Left lung (tissue), 10 donors: ENCODE measurements around the gene TMBIM6. TPM values are rescaled to one million over a fixed set of nuclear protein-coding genes. Genes with fewer than 3 reads are reported as not detected.

ENCODE experiments used
- ATAC-seq: fragments of 200-7000 bp; cut with Tn5 transposase; one replicate; pipeline ENCODE4 v1.9.1; 2020; ENCODE audit warnings: moderate library complexity
- DNase-seq, 4 donors: peaks; one replicate each; pipeline ENCODE4 v3.0.0-alpha.2; 2013 to 2020
- H3K27ac ChIP-seq, 2 donors: fragments of 200-600 bp; sonication (generic) in 1 of 2; one replicate each; pipeline versions ENCODE4 v1.5.0 to v1.8.0; 2020 to 2021
- H3K27me3 ChIP-seq, 2 donors: fragments of 200-600 bp; sonication (generic) in 1 of 2; one replicate each; pipeline versions ENCODE4 v1.5.0 to v1.8.0; 2020 to 2021
- H3K36me3 ChIP-seq, 2 donors: fragments of 200-600 bp; sonication (generic) in 1 of 2; one replicate each; pipeline versions ENCODE4 v1.5.0 to v1.8.0; 2020 to 2021
- H3K4me1 ChIP-seq, 2 donors: fragments of 200-600 bp; one replicate each; pipeline ENCODE4 v1.8.0; 2021
- H3K4me3 ChIP-seq, 2 donors: fragments of 200-600 bp; sonication (generic) in 1 of 2; one replicate each; pipeline versions ENCODE4 v1.5.0 to v1.8.0; 2020 to 2021; ENCODE audit warnings: mild to moderate bottlenecking in 1 of 2
- H3K9me3 ChIP-seq, 2 donors: fragments of 200-600 bp; sonication (generic) in 1 of 2; one replicate each; pipeline versions ENCODE4 v1.5.0 to v1.8.0; 2020 to 2021
- intact Hi-C, 2 donors: fragments of 100-400 bp; cut with DNase I; formaldehyde crosslinking; loops; one replicate each; pipeline versions ENCODE4 v1.11.2 to v1.14.2; 2022
- polyA plus RNA-seq, 6 donors: library from polyadenylated mRNA; unstranded; fragments of 120-200 nt; gene quantifications; one replicate each; pipeline ENCODE4 v1.2.1, GENCODE V29; 2013; ENCODE audit not compliant: insufficient read length in 6 of 6
- total RNA-seq, 2 donors: library from RNA; stranded (reverse); fragmentation: NEBNext Ultra II Directional; extraction: Animal tissue kit (Norgen Biotek cat#: 25700); gene quantifications; one replicate each; pipeline ENCODE4 v1.2.1, GENCODE V29; 2021
- TF ChIP-seq, protein P1 (sequence below), 2 donors: fragments of 200-600 bp; sonication (generic) in 1 of 2; IDR thresholded peaks; one replicate each; pipeline versions ENCODE4 v1.5.0 to v1.8.0; 2021; ENCODE audit warnings: antibody characterized with exemption in 2 of 2
- donor health status: DM: no; HTN: yes; CAD: no.
- donor health status: DM: no; HTN: no; CAD: no.

Gene TMBIM6
- total and polyA plus RNA-seq, 8 donors, result 422 to 876 (median 493) TPM

DNA sequence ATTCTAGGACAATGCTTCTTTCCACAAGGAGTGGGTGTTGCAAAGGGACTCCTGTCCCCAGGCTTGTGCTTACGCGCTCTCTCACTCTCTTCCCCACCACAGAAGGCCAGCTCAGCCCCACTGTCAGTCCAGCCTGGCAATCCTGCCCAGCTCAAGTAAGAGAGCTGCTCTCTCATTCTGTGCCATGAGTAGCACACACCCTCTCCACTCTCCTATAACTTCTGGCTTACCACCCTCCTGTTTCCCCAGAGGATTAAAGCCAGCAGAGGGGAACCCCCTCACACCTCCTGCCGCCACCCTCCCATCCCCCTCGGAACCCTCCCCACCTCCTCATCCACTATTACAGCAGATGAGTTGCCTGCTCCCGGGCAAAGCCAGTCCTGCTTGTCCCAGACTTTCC, 69.8 kb downstream of the TMBIM6 start:
- Histone ChIP-seq H3K9me3 (no peaks in the 10 kb centered on the region), H3K36me3 (peaks cover 0 to 3% of the 10 kb centered on the region in 2 donors), H3K27ac (no peak overlapping the region), H3K4me3 (no peak overlapping the region), H3K27me3 (no peaks in the 10 kb centered on the region), H3K4me1 (peaks cover 22 to 26% of the 10 kb centered on the region in 2 donors)
- no peak for ATAC-seq
- TF ChIP-seq, protein P1, sequence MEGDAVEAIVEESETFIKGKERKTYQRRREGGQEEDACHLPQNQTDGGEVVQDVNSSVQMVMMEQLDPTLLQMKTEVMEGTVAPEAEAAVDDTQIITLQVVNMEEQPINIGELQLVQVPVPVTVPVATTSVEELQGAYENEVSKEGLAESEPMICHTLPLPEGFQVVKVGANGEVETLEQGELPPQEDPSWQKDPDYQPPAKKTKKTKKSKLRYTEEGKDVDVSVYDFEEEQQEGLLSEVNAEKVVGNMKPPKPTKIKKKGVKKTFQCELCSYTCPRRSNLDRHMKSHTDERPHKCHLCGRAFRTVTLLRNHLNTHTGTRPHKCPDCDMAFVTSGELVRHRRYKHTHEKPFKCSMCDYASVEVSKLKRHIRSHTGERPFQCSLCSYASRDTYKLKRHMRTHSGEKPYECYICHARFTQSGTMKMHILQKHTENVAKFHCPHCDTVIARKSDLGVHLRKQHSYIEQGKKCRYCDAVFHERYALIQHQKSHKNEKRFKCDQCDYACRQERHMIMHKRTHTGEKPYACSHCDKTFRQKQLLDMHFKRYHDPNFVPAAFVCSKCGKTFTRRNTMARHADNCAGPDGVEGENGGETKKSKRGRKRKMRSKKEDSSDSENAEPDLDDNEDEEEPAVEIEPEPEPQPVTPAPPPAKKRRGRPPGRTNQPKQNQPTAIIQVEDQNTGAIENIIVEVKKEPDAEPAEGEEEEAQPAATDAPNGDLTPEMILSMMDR (IDR thresholded peaks at IDR 0.05), result no peak
- intact Hi-C loops, result no loop called here
- DNase-seq, result no peak

- ATAC-seq (no peak), DNase-seq (no peak)
- H3K27me3 ChIP-seq, result no peaks in the 10 kb centered on the region
- no peaks in the 10 kb centered on the region for H3K9me3 ChIP-seq
- intact Hi-C loops, result no loop called here
- H3K4me3 ChIP-seq, result no peak overlapping the region
- no peak overlapping the region for H3K27ac ChIP-seq
- peaks cover 22 to 26% of the 10 kb centered on the region in 2 donors for H3K4me1 ChIP-seq
- TF ChIP-seq, protein P1 (IDR thresholded peaks at IDR 0.05), result no peak
- H3K36me3 ChIP-seq, result peaks cover 0 to 3% of the 10 kb centered on the region in 2 donors
Measured at GRCh38 chr12:49811961-49812401, 70.6 kb downstream of the TMBIM6 start.

DNA sequence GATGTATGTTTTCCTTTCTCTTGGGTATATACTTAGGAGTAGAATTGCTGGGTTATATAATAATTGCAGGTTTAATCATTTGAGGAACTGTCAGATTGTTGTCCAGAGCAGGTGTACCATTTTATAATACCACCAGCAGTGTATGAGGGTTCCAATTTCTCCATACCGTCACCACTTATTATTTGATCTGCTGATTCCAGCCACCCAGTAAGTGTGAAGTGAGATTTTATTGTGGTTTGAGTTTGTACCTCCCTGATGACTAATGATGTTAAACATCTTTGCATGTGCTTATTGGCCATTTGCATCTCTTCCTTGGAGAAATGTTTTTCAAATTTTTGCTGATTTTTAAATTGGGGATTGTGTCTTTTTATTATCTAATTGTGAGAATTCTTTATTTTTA, 71.8 kb downstream of the TMBIM6 start:
- no peak for DNase-seq
- peaks cover 0 to 3% of the 10 kb centered on the region in 2 donors for H3K36me3 ChIP-seq
- no peaks in the 10 kb centered on the region for H3K27me3 ChIP-seq
- ATAC-seq, result no peak
- H3K27ac ChIP-seq, result no peak overlapping the region
- intact Hi-C loops, result no loop called here
- TF ChIP-seq, protein P1 (IDR thresholded peaks at IDR 0.05), result no peak
- no peaks in the 10 kb centered on the region for H3K9me3 ChIP-seq
- peaks cover 22 to 26% of the 10 kb centered on the region in 2 donors for H3K4me1 ChIP-seq
- no peak overlapping the region for H3K4me3 ChIP-seq

Other genes starting within 250 kb of the TMBIM6 start
- 1 to 10 TPM in 1 of 2 donors, under 1 TPM in 1; 0.15 to 2.4 TPM for gene KCNH3, start 202.5 kb upstream of the TMBIM6 start, total RNA-seq
- 1 to 10 TPM; 1.0 to 1.8 (median 1.5) TPM for gene KCNH3, start 202.5 kb upstream of the TMBIM6 start, polyA plus RNA-seq
- gene MCRS1, start 173.4 kb upstream of the TMBIM6 start, total RNA-seq, result 10 to 100 TPM; 40.5 to 51.6 TPM
- gene MCRS1, start 173.4 kb upstream of the TMBIM6 start, polyA plus RNA-seq, result 10 to 100 TPM; 46.4 to 65.2 (median 53.2) TPM
- gene FAM186B, start 135.9 kb upstream of the TMBIM6 start, total RNA-seq, result under 1 TPM; 0.20 to 0.42 TPM
- 1 to 10 TPM; 2.5 to 4.6 (median 3.5) TPM for gene FAM186B, start 135.9 kb upstream of the TMBIM6 start, polyA plus RNA-seq
- gene PRPF40B, start 118.0 kb upstream of the TMBIM6 start, total RNA-seq, result 10 to 100 TPM; 16.0 to 17.3 TPM
- gene PRPF40B, start 118.0 kb upstream of the TMBIM6 start, polyA plus RNA-seq, result 10 to 100 TPM; 17.6 to 27.5 (median 23.7) TPM
- 10 to 100 TPM; 30.0 to 33.0 TPM for gene FMNL3, start 34.2 kb upstream of the TMBIM6 start, total RNA-seq
- 10 to 100 TPM; 56.1 to 61.7 (median 59.0) TPM for gene FMNL3, start 34.2 kb upstream of the TMBIM6 start, polyA plus RNA-seq
- 10 to 100 TPM; 28.2 to 29.9 TPM for gene NCKAP5L, start 86.9 kb downstream of the TMBIM6 start, total RNA-seq
- 10 to 100 TPM; 16.4 to 24.9 (median 19.7) TPM for gene NCKAP5L, start 86.9 kb downstream of the TMBIM6 start, polyA plus RNA-seq
- 1 to 10 TPM; 4.3 to 5.6 TPM for gene BCDIN3D, start 101.5 kb downstream of the TMBIM6 start, total RNA-seq
- 1 to 10 TPM; 5.6 to 7.3 (median 5.9) TPM for gene BCDIN3D, start 101.5 kb downstream of the TMBIM6 start, polyA plus RNA-seq
- 1 to 10 TPM; 1.7 to 1.8 TPM for gene FAIM2, start 162.3 kb downstream of the TMBIM6 start, total RNA-seq
- under 1 TPM; 0.27 to 0.78 (median 0.64) TPM for gene FAIM2, start 162.3 kb downstream of the TMBIM6 start, polyA plus RNA-seq
- under 1 TPM in 1 of 2 donors, not detected in 1; 0.42 TPM for gene AQP2, start 209.2 kb downstream of the TMBIM6 start, total RNA-seq
- gene AQP2, start 209.2 kb downstream of the TMBIM6 start, polyA plus RNA-seq, result 1 to 10 TPM in 2 of 6 donors, under 1 TPM in 4; 0.13 to 2.0 (median 0.40) TPM
- 1 to 10 TPM; 7.2 to 7.7 TPM for gene AQP5, start 220.3 kb downstream of the TMBIM6 start, total RNA-seq
- 10 to 100 TPM in 1 of 6 donors, 1 to 10 TPM in 5; 3.8 to 10.0 (median 7.0) TPM for gene AQP5, start 220.3 kb downstream of the TMBIM6 start, polyA plus RNA-seq
- under 1 TPM in 1 of 2 donors, not detected in 1; 0.09 TPM for gene AQP6, start 231.4 kb downstream of the TMBIM6 start, total RNA-seq
- gene AQP6, start 231.4 kb downstream of the TMBIM6 start, polyA plus RNA-seq, result under 1 TPM; 0.21 to 0.56 (median 0.37) TPM